Fibroblast of upper back skin (primary cell): ENCODE results near the gene AJM1.
"Not testable (repeated sequence)": the region's sequence is repeated elsewhere in the genome, so short reads cannot be mapped to it uniquely, and the experiment has no call there.

Experiments
- DNase-seq: peaks from one replicate; pipeline ENCODE4 v3.0.0-alpha.2; 2013

Gene AJM1

GRCh38 chr9:136832581-136832980, 9.7 kb upstream of the AJM1 start:
- DNase-seq: no peak

- not testable (repeated sequence) for DNase-seq
Measured at GRCh38 chr9:136833381-136834048, 8.8 kb upstream of the AJM1 start.

GRCh38 chr9:136835162-136835931, 6.9 kb upstream of the AJM1 start:
- no peak for DNase-seq

- DNase-seq: no peak
Measured at GRCh38 chr9:136835932-136836904, 6.1 kb upstream of the AJM1 start.

GRCh38 chr9:136837146-136837855, 5.0 kb upstream of the AJM1 start:
- no peak for DNase-seq

- DNase-seq: not testable (repeated sequence)
Measured at GRCh38 chr9:136837856-136838277, 4.4 kb upstream of the AJM1 start.

GRCh38 chr9:136838314-136839228, 3.7 kb upstream of the AJM1 start:
- DNase-seq: no peak

- DNase-seq: no peak
Measured at GRCh38 chr9:136839229-136840139, 2.8 kb upstream of the AJM1 start.

GRCh38 chr9:136840140-136840876, 2.0 kb upstream of the AJM1 start:
- no peak for DNase-seq

- peak; percentile 53 for DNase-seq
Measured at GRCh38 chr9:136840877-136841645, 1.2 kb upstream of the AJM1 start.

- DNase-seq: not testable (repeated sequence)
Measured at GRCh38 chr9:136841646-136842379, 465 bp upstream of the AJM1 start.

- not testable (repeated sequence) for DNase-seq
Measured at GRCh38 chr9:136843159-136843800, 1.0 kb downstream of the AJM1 start.

GRCh38 chr9:136843801-136844740, 1.8 kb downstream of the AJM1 start:
- DNase-seq: not testable (repeated sequence)

- no peak for DNase-seq
Measured at GRCh38 chr9:136844761-136845464, 2.6 kb downstream of the AJM1 start.

GRCh38 chr9:136845465-136846260, 3.4 kb downstream of the AJM1 start:
- DNase-seq: no peak
